OCI-LY7 (cell line): ENCODE data around the gene ARHGAP31. TPM values are rescaled to one million over a fixed set of nuclear protein-coding genes. Genes with fewer than 3 reads are reported as not detected.

Experiments
- BruUV-seq: library from RNA; stranded (reverse); fragments of 400-500 nt; replicated peaks from 2 replicates; lab custom pipeline; 2021; lab: Mats Ljungman, UMichigan
- CTCF ChIA-PET: fragments of 300-600 bp; sonication (Branson Sonifier 250); formaldehyde crosslinking; loops from one replicate; lab custom pipeline; 2022; ENCODE audit warnings: antibody characterized with exemption; ENCODE audit not compliant: unreplicated experiment; lab: Charles Lee
- POLR2A ChIA-PET: fragments of 300-600 bp; sonication (Branson Sonifier 250); formaldehyde crosslinking; loops from one replicate; lab custom pipeline; 2022; ENCODE audit warnings: antibody characterized with exemption; lab: Charles Lee
- DNase-seq: peaks from one replicate; pipeline ENCODE4 v3.0.0-alpha.2; 2015; ENCODE audit warnings: low spot score
- H2AFZ ChIP-seq: fragments of 200-600 bp; sonication (generic), shearing (Covaris generic); 2 replicates; pipeline ENCODE4 v1.6.1; 2014; ENCODE audit warnings: mild to moderate bottlenecking, antibody characterized with exemption, low read length, moderate library complexity
- H3K27ac ChIP-seq: fragments of 200-600 bp; sonication (generic); 2 replicates; pipeline ENCODE4 v1.5.1; 2014; ENCODE audit warnings: mixed run types, low read depth, mild to moderate bottlenecking, moderate library complexity, low read length, inconsistent platforms; ENCODE audit not compliant: poor library complexity, severe bottlenecking
- H3K36me3 ChIP-seq: fragments of 200-600 bp; sonication (generic); 2 replicates; pipeline ENCODE4 v1.6.1; 2014; ENCODE audit warnings: mild to moderate bottlenecking, antibody characterized with exemption, low read length, moderate library complexity, mixed read lengths; ENCODE audit not compliant: insufficient read depth
- H3K4me1 ChIP-seq: fragments of 200-600 bp; sonication (generic); 2 replicates; pipeline ENCODE4 v1.5.1; 2014; ENCODE audit warnings: mild to moderate bottlenecking, low read length; ENCODE audit not compliant: insufficient read depth, poor library complexity, severe bottlenecking
- H3K4me2 ChIP-seq: fragments of 200-600 bp; sonication (generic); 2 replicates; pipeline ENCODE4 v1.6.1; 2014; ENCODE audit warnings: mild to moderate bottlenecking, low read length
- H3K4me3 ChIP-seq: fragments of 200-600 bp; sonication (generic); 2 replicates; pipeline ENCODE4 v1.5.1; 2014; ENCODE audit warnings: mild to moderate bottlenecking, low read depth, low read length; ENCODE audit not compliant: poor library complexity, severe bottlenecking
- H3K79me2 ChIP-seq: fragments of 200-600 bp; sonication (generic); 2 replicates; pipeline ENCODE4 v1.6.1; 2016; ENCODE audit warnings: low read depth, mild to moderate bottlenecking, low read length, moderate library complexity, mixed read lengths; ENCODE audit not compliant: insufficient read depth
- H3K9me2 ChIP-seq: fragments of 200-600 bp; sonication (generic); 2 replicates; pipeline ENCODE4 v1.6.1; 2016; ENCODE audit warnings: mild to moderate bottlenecking, low read length, mixed read lengths; ENCODE audit not compliant: insufficient read depth
- H3K9me3 ChIP-seq: fragments of 200-600 bp; sonication (generic); 2 replicates; pipeline ENCODE4 v1.6.1; 2014; ENCODE audit warnings: mild to moderate bottlenecking, mixed run types, low read length, mixed read lengths
- H4K20me1 ChIP-seq: fragments of 200-600 bp; sonication (generic); 2 replicates; pipeline ENCODE4 v1.6.1; 2014; ENCODE audit warnings: mild to moderate bottlenecking, antibody characterized with exemption, low read length, moderate library complexity, mixed read lengths; ENCODE audit not compliant: insufficient read depth
- EZH2phosphoT487 ChIP-seq: fragments of 200-600 bp; sonication (generic); IDR thresholded peaks from 2 replicates; pipeline ENCODE4 v1.6.1; 2018; ENCODE audit warnings: low read depth, borderline replicate concordance, mild to moderate bottlenecking, mixed run types, antibody characterized with exemption, low read length, moderate library complexity, mixed read lengths
- intact Hi-C: fragments of 100-400 bp; cut with micrococcal nuclease; formaldehyde crosslinking; loops from one replicate; pipeline ENCODE4 v1.10.0; 2022; ENCODE audit not compliant: unreplicated experiment
- total RNA-seq, 2 experiments: library from RNA; depleted of rRNA in 1 of 2; stranded (reverse); fragments of >200 nt in 1 of 2; shearing (Covaris generic) in 1 of 2; gene quantifications; 2 replicates each; pipeline ENCODE4 v1.2.3, GENCODE V29; 2014 to 2022
- TF ChIP-seq, protein P1 (sequence below): fragments of 200-600 bp; sonication (generic); conservative IDR thresholded peaks from 2 replicates; pipeline ENCODE4 v1.5.1; 2014; ENCODE audit warnings: mild to moderate bottlenecking, antibody characterized with exemption, low read length, moderate library complexity, mixed read lengths

Gene ARHGAP31
- total RNA-seq, 2 experiments from 2014 or later: 2.8 to 4.1 TPM

GRCh38 chr3:119356646-119357045 is 62.5 kb downstream of the ARHGAP31 start:
- Histone ChIP-seq H3K79me2 (no peaks in the 10 kb centered on the region), H3K9me3 (no peaks in the 10 kb centered on the region), H3K4me3 (no peak overlapping the region), H3K4me1 (peaks cover 40% of the 10 kb centered on the region), H4K20me1 (no peaks in the 10 kb centered on the region), H3K4me2 (no peak overlapping the region), H2AFZ (no peak overlapping the region; the same call in 1 of the 2 replicates), H3K36me3 (no peaks in the 10 kb centered on the region), H3K9me2 (no peaks in the 10 kb centered on the region), H3K27ac (no peak overlapping the region)
- ChIA-PET POLR2A (no interaction called here), CTCF (no interaction called here)
- TF ChIP-seq, protein P1, sequence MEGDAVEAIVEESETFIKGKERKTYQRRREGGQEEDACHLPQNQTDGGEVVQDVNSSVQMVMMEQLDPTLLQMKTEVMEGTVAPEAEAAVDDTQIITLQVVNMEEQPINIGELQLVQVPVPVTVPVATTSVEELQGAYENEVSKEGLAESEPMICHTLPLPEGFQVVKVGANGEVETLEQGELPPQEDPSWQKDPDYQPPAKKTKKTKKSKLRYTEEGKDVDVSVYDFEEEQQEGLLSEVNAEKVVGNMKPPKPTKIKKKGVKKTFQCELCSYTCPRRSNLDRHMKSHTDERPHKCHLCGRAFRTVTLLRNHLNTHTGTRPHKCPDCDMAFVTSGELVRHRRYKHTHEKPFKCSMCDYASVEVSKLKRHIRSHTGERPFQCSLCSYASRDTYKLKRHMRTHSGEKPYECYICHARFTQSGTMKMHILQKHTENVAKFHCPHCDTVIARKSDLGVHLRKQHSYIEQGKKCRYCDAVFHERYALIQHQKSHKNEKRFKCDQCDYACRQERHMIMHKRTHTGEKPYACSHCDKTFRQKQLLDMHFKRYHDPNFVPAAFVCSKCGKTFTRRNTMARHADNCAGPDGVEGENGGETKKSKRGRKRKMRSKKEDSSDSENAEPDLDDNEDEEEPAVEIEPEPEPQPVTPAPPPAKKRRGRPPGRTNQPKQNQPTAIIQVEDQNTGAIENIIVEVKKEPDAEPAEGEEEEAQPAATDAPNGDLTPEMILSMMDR: no peak
- no peak for TF ChIP-seq EZH2phosphoT487
- no peak for DNase-seq
- intact Hi-C loops: loop anchor here (10.0 kb wide), 1 partner anchor 472 kb away; no protein-coding TSS in a partner anchor
- BruUV-seq: no TSS peak

GRCh38 chr3:119357190-119357589 is 63.0 kb downstream of the ARHGAP31 start:
- Histone ChIP-seq H2AFZ (peak overlapping the region; percentile 14; the same call in 1 of the 2 replicates), H4K20me1 (no peaks in the 10 kb centered on the region), H3K36me3 (no peaks in the 10 kb centered on the region), H3K9me3 (no peaks in the 10 kb centered on the region), H3K4me1 (peaks cover 34% of the 10 kb centered on the region), H3K27ac (no peak overlapping the region), H3K4me3 (no peak overlapping the region), H3K4me2 (no peak overlapping the region), H3K79me2 (no peaks in the 10 kb centered on the region), H3K9me2 (no peaks in the 10 kb centered on the region)
- DNase-seq: no peak
- POLR2A ChIA-PET: no interaction called here
- CTCF ChIA-PET: no interaction called here
- intact Hi-C loops: loop anchor here (10.0 kb wide), 1 partner anchor 472 kb away; no protein-coding TSS in a partner anchor
- no TSS peak for BruUV-seq
- TF ChIP-seq, protein P1: no peak
- no peak for TF ChIP-seq EZH2phosphoT487
